Pancreas (tissue), 10 donors: Measurements from ENCODE around the gene IRF2BPL. TPM values are rescaled to one million over a fixed set of nuclear protein-coding genes. Genes with fewer than 3 reads are reported as not detected.

Experiments
- ATAC-seq, 4 donors: fragments of 200-7000 bp; cut with Tn5 transposase; one replicate each; pipeline versions ENCODE4 v1.8.0 to v1.9.1; 2020; ENCODE audit warnings: mild to moderate bottlenecking in 4 of 4, moderate library complexity in 4 of 4
- DNase-seq, 6 donors: peaks; one replicate each; pipeline ENCODE4 v3.0.0-alpha.2; 2020
- FAIRE-seq: peaks from 2 replicates; lab custom pipeline; 2012; peaks lifted over from hg19 to GRCh38; lab: Jason Lieb, UNC
- H3K27ac ChIP-seq, 4 donors: fragments of 200-600 bp; sonication (generic); 1 replicate in 3 of 4; 2 replicates in 1 of 4; pipeline versions ENCODE4 v1.5.0 to v1.8.0; 2020
- H3K27me3 ChIP-seq, 4 donors: fragments of 200-600 bp; one replicate each; pipeline ENCODE4 v1.8.0; 2021
- H3K36me3 ChIP-seq, 3 donors: fragments of 200-600 bp; sonication (generic) in 1 of 3; one replicate each; pipeline versions ENCODE4 v1.5.0 to v1.8.0; 2020 to 2021
- H3K4me1 ChIP-seq, 3 donors: fragments of 200-600 bp; one replicate each; pipeline ENCODE4 v1.8.0; 2021
- H3K4me3 ChIP-seq, 4 donors: fragments of 200-600 bp; sonication (generic) in 2 of 4; one replicate each; pipeline versions ENCODE4 v1.5.0 to v1.8.0; 2020 to 2021
- H3K9me3 ChIP-seq, 4 donors: fragments of 200-600 bp; one replicate each; pipeline ENCODE4 v1.8.0; 2021
- CTCF ChIP-seq, 4 donors: fragments of 200-600 bp; sonication (generic) in 3 of 4; IDR thresholded peaks; one replicate each; pipeline versions ENCODE4 v1.5.0 to v1.8.0; 2021; ENCODE audit warnings: antibody characterized with exemption in 4 of 4
- WGBS, 2 donors: extraction: QIAGEN DNeasy Blood & Tissue Kit; methylation state at CpG; one replicate each; pipeline ENCODE4 v1.1.7; 2013; 5-methylcytosine and 5-hydroxymethylcytosine counted together
- intact Hi-C, 3 donors: fragments of 100-400 bp; cut with DNase I; formaldehyde crosslinking; loops; one replicate each; pipeline versions ENCODE4 v1.11.1 to v1.14.2; 2022
- polyA plus RNA-seq, 2 donors: library from polyadenylated mRNA; stranded (reverse); fragments of 200-250 nt; gene quantifications; one replicate each; pipeline ENCODE4 v1.2.3, GENCODE V29; 2013
- total RNA-seq, 6 donors: library from RNA; stranded (reverse); fragmentation: NEBNext Ultra II Directional in 4 of 6; extraction: Animal tissue kit (Norgen Biotek cat#: 25700) in 4 of 6; gene quantifications; one replicate each; pipeline versions ENCODE4 v1.2.1 to v1.2.4, GENCODE V29; 2021 to 2023
- donor health status: healthy with polysubstance abuse.
- donor health status: DM: no; HTN: no; CAD: no; lungs with moderate emphysema.
- donor health status: DM: no; HTN: no; CAD: no.
- donor health status: control.
- donor health status: control.
- donor health status: Bipolar disorder and iron deficiency.
- donor health status: DM: yes; HTN: yes; CAD: no.
- donor health status: DM: no; HTN: no; CAD: no.
- donor health status: DM: no; HTN: no; CAD: no.
- donor health status: DM: yes; HTN: yes; CAD: no.

IRF2BPL gene
- total and polyA plus RNA-seq, 8 donors, result 6.2 to 32.2 (median 19.0) TPM

- ATAC-seq, result peak; percentile 5 to 36 (median 34)
- H3K4me3 ChIP-seq, result peak overlapping the region in 1 of 4 donors; percentile 13
Observed at GRCh38 chr14:77040741-77041653, 12.5 kb upstream of the IRF2BPL start.

GRCh38 chr14:77040059-77040740 lies 11.7 kb upstream of the IRF2BPL start:
- FAIRE-seq (peak; percentile 17), DNase-seq (peak; percentile 99 to 100 (median 100)), ATAC-seq (peak; percentile 82 to 91 (median 88))
- TF ChIP-seq CTCF (IDR thresholded peaks at IDR 0.05), result no peak
- intact Hi-C loops, result no loop called here
- Histone ChIP-seq H3K9me3 (no peaks in the 10 kb centered on the region), H3K4me3 (peak overlapping the region in 2 of 4 donors; percentile 30 to 33), H3K27ac (peak overlapping the region; percentile 83 to 94 (median 88)), H3K4me1 (peaks cover 56 to 91% (median 79%) of the 10 kb centered on the region in 3 donors), H3K36me3 (no peaks in the 10 kb centered on the region), H3K27me3 (no peaks in the 10 kb centered on the region)
- WGBS, 2 donors, result 0 to 1% methylated on average over 26 of the region's 26 CpGs

More at GRCh38 chr14:77040741-77041653, 12.5 kb upstream of the IRF2BPL start:
- TF ChIP-seq CTCF (IDR thresholded peaks at IDR 0.05), result no peak
- Histone ChIP-seq H3K27ac (peak overlapping the region; percentile 74 to 94 (median 87)), H3K4me1 (peaks cover 57 to 91% (median 82%) of the 10 kb centered on the region in 3 donors), H3K36me3 (no peaks in the 10 kb centered on the region), H3K27me3 (no peaks in the 10 kb centered on the region), H3K9me3 (no peaks in the 10 kb centered on the region)
- whole genome bisulfite sequencing, 2 donors, result 13 to 17% methylated on average over 23 of the region's 23 CpGs
- DNase-seq, result peak in 3 of 6 donors; percentile 35 to 49 (median 38)
- FAIRE-seq, result no peak
- intact Hi-C loops, result no loop called here

- Histone ChIP-seq H3K4me3 (peak overlapping the region in 2 of 4 donors; percentile 30 to 33), H3K9me3 (no peaks in the 10 kb centered on the region), H3K36me3 (no peaks in the 10 kb centered on the region), H3K4me1 (peaks cover 59 to 91% (median 79%) of the 10 kb centered on the region in 3 donors), H3K27me3 (no peaks in the 10 kb centered on the region), H3K27ac (peak overlapping the region; percentile 83 to 91 (median 87))
- intact Hi-C loops, result no loop called here
- DNase-seq (no peak), FAIRE-seq (no peak), ATAC-seq (peak in 2 of 4 donors; percentile 0 to 6)
- 4% methylated on average over 10 of the region's 10 CpGs for WGBS, 2 donors
- TF ChIP-seq CTCF (IDR thresholded peaks at IDR 0.05), result no peak
Observed at GRCh38 chr14:77039285-77040058, 11.0 kb upstream of the IRF2BPL start.

GRCh38 chr14:77037938-77038568 lies 9.5 kb upstream of the IRF2BPL start:
- FAIRE-seq (no peak), DNase-seq (peak in 1 of 6 donors; percentile 50), ATAC-seq (no peak)
- Histone ChIP-seq H3K36me3 (no peaks in the 10 kb centered on the region), H3K4me1 (peaks cover 49 to 80% (median 67%) of the 10 kb centered on the region in 3 donors), H3K4me3 (no peak overlapping the region), H3K27me3 (no peaks in the 10 kb centered on the region), H3K27ac (peak overlapping the region in 3 of 4 donors; percentile 85 to 91 (median 89)), H3K9me3 (no peaks in the 10 kb centered on the region)
- intact Hi-C loops, result no loop called here
- no peak for TF ChIP-seq CTCF (IDR thresholded peaks at IDR 0.05)
- 35 to 40% methylated on average over 21 of the region's 21 CpGs for WGBS, 2 donors
